K562 (cell line): ENCODE measurements around the gene CLCN6. TPM values are rescaled to one million over a fixed set of nuclear protein-coding genes. Genes with fewer than 3 reads are reported as not detected.

Source experiments
- ATF1 ChIP-seq, 2 experiments: fragments of 450-650 bp in 1 of 2; IDR thresholded peaks; 2 replicates each; pipeline ENCODE4 v1.6.1; 2016; ENCODE audit warnings: missing compliant biosample characterization in 1 of 2, missing genetic modification characterization in 1 of 2
- NFIX ChIP-seq: fragments of 250-450 bp; sonication (Bioruptor Pico); IDR thresholded peaks from 2 replicates; pipeline ENCODE4 v1.4.0; 2020; ENCODE audit warnings: low read depth, mild to moderate bottlenecking, moderate library complexity
- NONO ChIP-seq, 2 experiments: fragments of 200-400 bp in 1 of 2; fragments of 450-650 bp in 1 of 2; formaldehyde crosslinking in 1 of 2; IDR thresholded peaks; 2 replicates each; pipeline ENCODE4 v1.6.1; 2017; ENCODE audit warnings: low read depth in 2 of 2, mild to moderate bottlenecking in 2 of 2, moderate library complexity in 2 of 2, low read length in 1 of 2
- POLR2G ChIP-seq: fragments of 200-400 bp; formaldehyde crosslinking; IDR thresholded peaks from 2 replicates; pipeline ENCODE4 v1.6.1; 2017; ENCODE audit warnings: low read depth, mild to moderate bottlenecking, antibody characterized with exemption, low read length, moderate library complexity
- RCOR1 ChIP-seq, 2 experiments: IDR thresholded peaks; 2 replicates each; pipeline ENCODE4 v1.6.1; 2012; ENCODE audit warnings: low read depth in 2 of 2, low read length in 2 of 2, borderline replicate concordance in 1 of 2, improper control_type of control experiment in 1 of 2
- SMARCA4 ChIP-seq: fragments of 450-650 bp; IDR thresholded peaks from 2 replicates; pipeline ENCODE4 v1.6.1; 2016
- ZNF436 ChIP-seq: fragments of 250-450, 450-650 bp; sonication (Bioruptor Pico); formaldehyde crosslinking; IDR thresholded peaks from 2 replicates; pipeline ENCODE4 v1.7.0; 2020; ENCODE audit warnings: mild to moderate bottlenecking
- polyA plus RNA-seq, 8 experiments: library from polyadenylated mRNA; depleted of rRNA in 4 of 8; stranded (reverse) in 5 of 8; unstranded in 3 of 8; fragments of >200 nt; fragmentation: Nextera tagmentation in 2 of 8; fragmentation: Illumina TruSeq in 1 of 8; extraction: Ambion mirVana in 2 of 8; extraction: Trizol in 1 of 8; gene quantifications; 2 replicates each; pipeline versions ENCODE4 v1.2.1 to v1.2.3, GENCODE V29; 2011 to 2014; ENCODE audit warnings: inconsistent platforms in 1 of 8, missing spikeins in 1 of 8
- total RNA-seq, 7 experiments: library from RNA; depleted of rRNA in 6 of 7; stranded (reverse); fragments of >200 nt in 6 of 7; fragmentation: Illumina TruSeq in 2 of 7; extraction: Trizol in 2 of 7; gene quantifications; 2 replicates each; pipeline versions ENCODE4 v1.2.1 to v1.2.3, GENCODE V29; 2011 to 2021; ENCODE audit warnings: low replicate concordance in 1 of 7
- TF ChIP-seq, protein P1 (sequence below), 2 experiments: fragments of 450-650 bp in 1 of 2; sonication (generic) in 1 of 2; formaldehyde crosslinking in 1 of 2; IDR thresholded peaks; 2 replicates each; pipeline versions ENCODE4 v1.7.1 to v1.9.0; 2016 to 2022; ENCODE audit warnings: inconsistent platforms in 1 of 2, mild to moderate bottlenecking in 1 of 2, missing genetic modification reagents in 1 of 2
- TF ChIP-seq, protein P2 (sequence below): fragments of 450-650 bp; IDR thresholded peaks from 2 replicates; pipeline ENCODE4 v1.6.1; 2018; ENCODE audit warnings: mild to moderate bottlenecking, low read depth; ENCODE audit not compliant: partially characterized antibody

Gene CLCN6
- total and polyA plus RNA-seq, 9 of the 15 experiments (the other 6 are each of a cell fraction or from before 2014, with no cell fraction given), result 2.0 to 21.8 (median 13.6) TPM

DNA sequence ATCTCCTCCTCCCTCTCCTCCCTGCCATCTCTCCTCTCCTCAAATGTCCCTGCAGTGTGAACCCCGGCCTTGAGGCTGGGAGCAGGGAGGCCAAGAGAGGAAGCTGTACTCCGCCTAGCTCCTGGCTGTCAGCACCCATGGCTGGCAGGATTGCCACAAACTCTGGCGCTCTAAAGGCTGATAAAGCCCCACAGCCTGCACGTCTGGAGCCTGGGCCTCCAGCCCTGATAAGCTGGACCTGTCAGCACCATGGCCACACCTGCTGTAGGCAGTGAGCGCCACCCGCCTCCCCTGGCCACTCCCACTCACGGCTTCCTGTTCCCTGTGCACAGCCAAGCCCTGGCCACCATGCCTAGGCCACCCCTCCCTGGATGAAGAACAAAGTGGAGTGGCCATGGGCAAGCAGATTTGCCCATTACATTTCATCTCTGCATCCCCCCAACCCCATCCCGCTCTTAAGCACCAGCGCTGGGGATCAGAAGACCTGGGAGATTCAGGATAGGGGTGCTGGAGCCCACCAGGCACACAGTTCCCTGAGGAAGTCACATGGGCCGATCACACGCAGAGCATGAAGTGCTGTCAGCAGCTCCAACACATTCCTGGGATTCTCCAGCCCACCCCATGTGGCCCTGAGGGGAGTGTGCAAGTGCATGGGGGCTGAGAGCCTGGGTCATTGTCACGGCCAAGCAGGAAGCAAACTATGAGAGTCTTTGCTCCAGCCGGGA lies 77.0 kb downstream of the CLCN6 start (continued):
- TF ChIP-seq, protein P1, sequence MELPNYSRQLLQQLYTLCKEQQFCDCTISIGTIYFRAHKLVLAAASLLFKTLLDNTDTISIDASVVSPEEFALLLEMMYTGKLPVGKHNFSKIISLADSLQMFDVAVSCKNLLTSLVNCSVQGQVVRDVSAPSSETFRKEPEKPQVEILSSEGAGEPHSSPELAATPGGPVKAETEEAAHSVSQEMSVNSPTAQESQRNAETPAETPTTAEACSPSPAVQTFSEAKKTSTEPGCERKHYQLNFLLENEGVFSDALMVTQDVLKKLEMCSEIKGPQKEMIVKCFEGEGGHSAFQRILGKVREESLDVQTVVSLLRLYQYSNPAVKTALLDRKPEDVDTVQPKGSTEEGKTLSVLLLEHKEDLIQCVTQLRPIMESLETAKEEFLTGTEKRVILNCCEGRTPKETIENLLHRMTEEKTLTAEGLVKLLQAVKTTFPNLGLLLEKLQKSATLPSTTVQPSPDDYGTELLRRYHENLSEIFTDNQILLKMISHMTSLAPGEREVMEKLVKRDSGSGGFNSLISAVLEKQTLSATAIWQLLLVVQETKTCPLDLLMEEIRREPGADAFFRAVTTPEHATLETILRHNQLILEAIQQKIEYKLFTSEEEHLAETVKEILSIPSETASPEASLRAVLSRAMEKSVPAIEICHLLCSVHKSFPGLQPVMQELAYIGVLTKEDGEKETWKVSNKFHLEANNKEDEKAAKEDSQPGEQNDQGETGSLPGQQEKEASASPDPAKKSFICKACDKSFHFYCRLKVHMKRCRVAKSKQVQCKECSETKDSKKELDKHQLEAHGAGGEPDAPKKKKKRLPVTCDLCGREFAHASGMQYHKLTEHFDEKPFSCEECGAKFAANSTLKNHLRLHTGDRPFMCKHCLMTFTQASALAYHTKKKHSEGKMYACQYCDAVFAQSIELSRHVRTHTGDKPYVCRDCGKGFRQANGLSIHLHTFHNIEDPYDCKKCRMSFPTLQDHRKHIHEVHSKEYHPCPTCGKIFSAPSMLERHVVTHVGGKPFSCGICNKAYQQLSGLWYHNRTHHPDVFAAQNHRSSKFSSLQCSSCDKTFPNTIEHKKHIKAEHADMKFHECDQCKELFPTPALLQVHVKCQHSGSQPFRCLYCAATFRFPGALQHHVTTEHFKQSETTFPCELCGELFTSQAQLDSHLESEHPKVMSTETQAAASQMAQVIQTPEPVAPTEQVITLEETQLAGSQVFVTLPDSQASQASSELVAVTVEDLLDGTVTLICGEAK (IDR thresholded peaks at IDR 0.05), result no peak
- TF ChIP-seq, protein P1 (CRISPR knock-in tag; IDR thresholded peaks at IDR 0.05), result no peak
- peak in 1 of 2 experiments; percentile 75; a peak in 1 of 4 replicates for TF ChIP-seq NONO (IDR thresholded peaks at IDR 0.05; ENCODE audit: low read depth in 2 of 2, low read length in 1 of 2)
- TF ChIP-seq ZNF436 (CRISPR knock-in tag), result no peak
- peak; percentile 75 for TF ChIP-seq POLR2G
- peak in 1 of 2 experiments; percentile 98; a peak in 3 of 4 replicates for TF ChIP-seq RCOR1 (IDR thresholded peaks at IDR 0.05; ENCODE audit: borderline replicate concordance in 1 of 2, low read depth in 2 of 2, low read length in 2 of 2)
- TF ChIP-seq, protein P2, sequence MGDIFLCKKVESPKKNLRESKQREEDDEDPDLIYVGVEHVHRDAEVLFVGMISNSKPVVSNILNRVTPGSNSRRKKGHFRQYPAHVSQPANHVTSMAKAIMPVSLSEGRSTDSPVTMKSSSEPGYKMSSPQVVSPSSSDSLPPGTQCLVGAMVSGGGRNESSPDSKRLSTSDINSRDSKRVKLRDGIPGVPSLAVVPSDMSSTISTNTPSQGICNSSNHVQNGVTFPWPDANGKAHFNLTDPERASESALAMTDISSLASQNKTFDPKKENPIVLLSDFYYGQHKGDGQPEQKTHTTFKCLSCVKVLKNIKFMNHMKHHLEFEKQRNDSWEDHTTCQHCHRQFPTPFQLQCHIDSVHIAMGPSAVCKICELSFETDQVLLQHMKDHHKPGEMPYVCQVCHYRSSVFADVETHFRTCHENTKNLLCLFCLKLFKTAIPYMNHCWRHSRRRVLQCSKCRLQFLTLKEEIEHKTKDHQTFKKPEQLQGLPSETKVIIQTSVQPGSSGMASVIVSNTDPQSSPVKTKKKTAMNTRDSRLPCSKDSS, result no peak
- no peak for TF ChIP-seq NFIX (CRISPR knock-in tag)
- TF ChIP-seq ATF1 (CRISPR knock-in tag; IDR thresholded peaks at IDR 0.05), result no peak
- TF ChIP-seq ATF1 (tag; IDR thresholded peaks at IDR 0.05), result peak; percentile 78
- TF ChIP-seq SMARCA4, result peak; percentile 94
